Adrenal gland (tissue), 12 donors: ENCODE results near the gene OSBPL2. TPM values are rescaled to one million over a fixed set of nuclear protein-coding genes. Genes with fewer than 3 reads are reported as not detected.

Experiments used
- DNase-seq, 7 donors: peaks; one replicate each; pipeline ENCODE4 v3.0.0-alpha.2; 2019 to 2020
- H3K27ac ChIP-seq, 5 donors: fragments of 200-600 bp; sonication (generic) in 4 of 5; 1 replicate in 3 of 5; 2 replicates in 2 of 5; pipeline versions ENCODE4 v1.5.1 to v1.8.0; 2016 to 2020; ENCODE audit warnings: mild to moderate bottlenecking in 1 of 5
- H3K27me3 ChIP-seq: fragments of 200-600 bp; 2 replicates; pipeline ENCODE4 v1.8.0; 2021
- H3K36me3 ChIP-seq, 2 donors: fragments of 200-600 bp; replicated peaks in 1 of 2; 1 replicate in 1 of 2; 2 replicates in 1 of 2; pipeline versions ENCODE4 v1.5.1 to v1.8.0; 2018 to 2022
- H3K4me1 ChIP-seq, 2 donors: fragments of 200-600 bp; replicated peaks in 1 of 2; 1 replicate in 1 of 2; 2 replicates in 1 of 2; pipeline versions ENCODE4 v1.5.1 to v1.8.0; 2018 to 2021
- H3K4me3 ChIP-seq, 4 donors: fragments of 200-600 bp; sonication (generic) in 3 of 4; one replicate each; pipeline ENCODE4 v1.5.1; 2016 to 2018
- H3K9me3 ChIP-seq, 3 donors: fragments of 200-600 bp; sonication (generic) in 1 of 3; replicated peaks in 1 of 3; 1 replicate in 2 of 3; 2 replicates in 1 of 3; pipeline versions ENCODE4 v1.5.1 to v1.8.0; 2016 to 2021
- CTCF ChIP-seq, 6 experiments: fragments of 450-650 bp in 4 of 6; fragments of 200-600 bp in 2 of 6; sonication (generic) in 1 of 6; IDR thresholded peaks; 1 replicate in 5 of 6; 2 replicates in 1 of 6; pipeline versions ENCODE4 v1.5.1 to v1.8.0; 2016 to 2021; ENCODE audit warnings: antibody characterized with exemption in 6 of 6, mild to moderate bottlenecking in 2 of 6, moderate library complexity in 1 of 6
- POLR2A ChIP-seq, 2 donors: fragments of 450-650 bp; IDR thresholded peaks; one replicate each; pipeline ENCODE4 v1.6.1; 2017; ENCODE audit warnings: antibody characterized with exemption in 2 of 2, mild to moderate bottlenecking in 2 of 2, moderate library complexity in 1 of 2
- WGBS, 4 donors: extraction: QIAGEN DNeasy Blood & Tissue Kit in 2 of 4; methylation state at CpG; one replicate each; pipeline versions ENCODE4 v1.1.5 to v1.1.7; 2013 to 2017; 5-methylcytosine and 5-hydroxymethylcytosine counted together
- intact Hi-C, 2 donors: fragments of 100-400 bp; cut with DNase I; formaldehyde crosslinking; loops; one replicate each; pipeline versions ENCODE4 v1.14.1 to v1.15.0; 2022 to 2023
- polyA plus RNA-seq, 3 donors: library from polyadenylated mRNA; stranded (reverse); fragments of 200-250 nt in 2 of 3; fragments of 350-450 nt in 1 of 3; fragmentation: Illumina TruSeq in 1 of 3; extraction: RNeasy Lipid Tissue Mini Kit (QIAGEN cat#74804) in 1 of 3; gene quantifications; one replicate each; pipeline ENCODE4 v1.2.3, GENCODE V29; 2013 to 2014
- total RNA-seq, 9 donors: library from RNA; depleted of rRNA in 4 of 9; stranded (reverse); fragments of >200 nt in 4 of 9; fragments of 120-200 nt in 1 of 9; fragmentation: NEBNext Ultra II Directional in 1 of 9; extraction: Animal tissue kit (Norgen Biotek cat#: 25700) in 1 of 9; gene quantifications; one replicate each; pipeline versions ENCODE4 v1.1.0 to v1.2.4, GENCODE V29; 2013 to 2023
- donor health status: healthy with polysubstance abuse.
- donor health status: Bipolar disorder and iron deficiency.
- donor health status: DM: yes; HTN: yes; CAD: no.
- donor health status: DM: no; HTN: no; CAD: no.
- donor health status: DM: no; HTN: no; CAD: no.
- donor health status: DM: yes; HTN: yes; CAD: no.

OSBPL2 gene
- total and polyA plus RNA-seq, 12 donors: 13.8 to 96.7 (median 37.4) TPM

- Histone ChIP-seq H3K4me3 (no peak overlapping the region), H3K4me1 (peaks cover 0 to 5% of the 10 kb centered on the region in 2 donors), H3K36me3 (peaks cover 0 to 49% of the 10 kb centered on the region in 2 donors), H3K27me3 (no peaks in the 10 kb centered on the region), H3K27ac (no peak overlapping the region), H3K9me3 (no peaks in the 10 kb centered on the region)
- TF ChIP-seq CTCF (IDR thresholded peaks at IDR 0.05) (no peak), POLR2A (IDR thresholded peaks at IDR 0.05) (no peak)
- DNase-seq: no peak
- intact Hi-C loops: no loop called here
- 85 to 94% (median 88%) methylated on average over 9 of the region's 9 CpGs for WGBS, 4 donors
Measured at GRCh38 chr20:62293946-62294345, 55.6 kb downstream of the OSBPL2 start.

- Histone ChIP-seq H3K27me3 (no peaks in the 10 kb centered on the region), H3K4me1 (peaks cover 0 to 5% of the 10 kb centered on the region in 2 donors), H3K9me3 (no peaks in the 10 kb centered on the region), H3K36me3 (peaks cover 0 to 44% of the 10 kb centered on the region in 2 donors), H3K27ac (no peak overlapping the region), H3K4me3 (no peak overlapping the region)
- 89 to 92% (median 90%) methylated on average over 17 of the region's 17 CpGs for WGBS, 4 donors
- intact Hi-C loops: no loop called here
- TF ChIP-seq CTCF (IDR thresholded peaks at IDR 0.05) (no peak), POLR2A (IDR thresholded peaks at IDR 0.05) (no peak)
- no peak for DNase-seq
Measured at GRCh38 chr20:62294516-62294915, 56.2 kb downstream of the OSBPL2 start.

- 64 to 78% (median 72%) methylated on average over 18 to 30 of the region's 30 CpGs for WGBS, 4 donors
- no peaks in the 10 kb centered on the region for H3K9me3 ChIP-seq
- H3K27me3 ChIP-seq: no peaks in the 10 kb centered on the region
- no peak for TF ChIP-seq POLR2A (IDR thresholded peaks at IDR 0.05)
- no peak for TF ChIP-seq CTCF (IDR thresholded peaks at IDR 0.05)
- H3K4me1 ChIP-seq: peaks cover 0 to 5% of the 10 kb centered on the region in 2 donors
- DNase-seq: peak in 4 of 7 donors; percentile 61 to 72 (median 66)
- H3K27ac ChIP-seq: peak overlapping the region in 2 of 5 donors; percentile 30 to 49
- H3K4me3 ChIP-seq: no peak overlapping the region
- intact Hi-C loops: no loop called here
- H3K36me3 ChIP-seq: peaks cover 0 to 28% of the 10 kb centered on the region in 2 donors
Measured at GRCh38 chr20:62296724-62297448, 58.6 kb downstream of the OSBPL2 start.

GRCh38 chr20:62297449-62298227 is 59.3 kb downstream of the OSBPL2 start:
- TF ChIP-seq POLR2A (IDR thresholded peaks at IDR 0.05) (no peak), CTCF (IDR thresholded peaks at IDR 0.05) (no peak)
- intact Hi-C loops: no loop called here
- H3K4me3 ChIP-seq: no peak overlapping the region
- peak overlapping the region in 2 of 5 donors; percentile 30 to 49 for H3K27ac ChIP-seq
- WGBS, 4 donors: 74 to 83% (median 80%) methylated on average over 22 to 29 of the region's 29 CpGs
- H3K27me3 ChIP-seq: no peaks in the 10 kb centered on the region
- peaks cover 0 to 24% of the 10 kb centered on the region in 2 donors for H3K36me3 ChIP-seq
- H3K9me3 ChIP-seq: no peaks in the 10 kb centered on the region
- no peak for DNase-seq
- H3K4me1 ChIP-seq: peaks cover 0 to 5% of the 10 kb centered on the region in 2 donors
